Loucy (cell line): ENCODE results near the gene KCNH4.

Source experiments
- H2AFZ ChIP-seq: fragments of 200-600 bp; sonication (generic); 2 replicates; pipeline ENCODE4 v1.6.0; 2016; ENCODE audit warnings: antibody characterized with exemption, mild to moderate bottlenecking, low read length, moderate library complexity
- H3F3A ChIP-seq: fragments of 200-600 bp; 2 replicates; pipeline ENCODE4 v1.6.0; 2016; ENCODE audit warnings: antibody characterized with exemption, low read depth, mild to moderate bottlenecking
- H3K27me3 ChIP-seq: fragments of 200-600 bp; sonication (generic); 2 replicates; pipeline ENCODE4 v1.6.1; 2014; ENCODE audit warnings: low read length, mild to moderate bottlenecking; ENCODE audit not compliant: insufficient read depth, poor library complexity, severe bottlenecking
- H3K36me3 ChIP-seq: fragments of 200-600 bp; sonication (generic); 2 replicates; pipeline ENCODE4 v1.6.1; 2016; ENCODE audit warnings: low read length; ENCODE audit not compliant: insufficient read depth
- H3K4me1 ChIP-seq: fragments of 200-600 bp; sonication (generic); 2 replicates; pipeline ENCODE4 v1.5.1; 2014; ENCODE audit warnings: low read length, mild to moderate bottlenecking; ENCODE audit not compliant: insufficient read depth, poor library complexity, severe bottlenecking
- H3K4me2 ChIP-seq: fragments of 200-600 bp; sonication (generic); 2 replicates; pipeline ENCODE4 v1.6.0; 2014; ENCODE audit warnings: antibody characterized with exemption, low read length, low read depth, mild to moderate bottlenecking; ENCODE audit not compliant: poor library complexity, severe bottlenecking
- H3K4me3 ChIP-seq: fragments of 200-600 bp; sonication (generic); 2 replicates; pipeline ENCODE4 v1.5.1; 2014; ENCODE audit warnings: low read length, mild to moderate bottlenecking, mixed read lengths; ENCODE audit not compliant: poor library complexity, severe bottlenecking
- H3K79me2 ChIP-seq: fragments of 200-600 bp; sonication (generic); 2 replicates; pipeline ENCODE4 v1.6.1; 2014; ENCODE audit warnings: low read length; ENCODE audit not compliant: insufficient read depth
- H3K9ac ChIP-seq: fragments of 200-600 bp; sonication (generic); 2 replicates; pipeline ENCODE4 v1.6.0; 2014; ENCODE audit warnings: mild to moderate bottlenecking, low read depth, low read length, moderate library complexity; ENCODE audit not compliant: poor library complexity, severe bottlenecking
- H3K9me2 ChIP-seq: fragments of 200-600 bp; sonication (generic); replicated peaks from 2 replicates; pipeline ENCODE4 v1.6.1; 2016; ENCODE audit warnings: low read depth, low read length, mixed read lengths
- H3K9me3 ChIP-seq: fragments of 200-600 bp; sonication (generic); 2 replicates; pipeline ENCODE4 v1.6.1; 2014; ENCODE audit warnings: mild to moderate bottlenecking, antibody characterized with exemption, low read length, low read depth; ENCODE audit not compliant: insufficient read depth
- H4K20me1 ChIP-seq: fragments of 200-600 bp; sonication (generic); 2 replicates; pipeline ENCODE4 v1.6.0; 2014; ENCODE audit warnings: antibody characterized with exemption, low read length, mild to moderate bottlenecking; ENCODE audit not compliant: insufficient read depth, poor library complexity, severe bottlenecking
- CTCF ChIP-seq: fragments of 200-600 bp; sonication (generic); conservative IDR thresholded peaks from 2 replicates; pipeline ENCODE4 v1.5.1; 2014; ENCODE audit warnings: mild to moderate bottlenecking, antibody characterized with exemption, low read length
- EZH2phosphoT487 ChIP-seq: fragments of 200-600 bp; IDR thresholded peaks from 2 replicates; pipeline ENCODE4 v1.6.1; 2018; ENCODE audit warnings: antibody characterized with exemption, mild to moderate bottlenecking, moderate library complexity, borderline replicate concordance

Gene KCNH4

GRCh38 chr17:42190491-42191274 lies 9.7 kb upstream of the KCNH4 start:
- Histone ChIP-seq H3K9ac (no peak overlapping the region), H3K9me2 (no peaks in the 10 kb centered on the region), H3K4me3 (no peak overlapping the region), H2AFZ (no peak overlapping the region), H3K27me3 (no peaks in the 10 kb centered on the region), H3K4me2 (no peak overlapping the region), H3K36me3 (no peaks in the 10 kb centered on the region), H3K9me3 (no peaks in the 10 kb centered on the region), H3F3A (no peaks in the 10 kb centered on the region), H3K4me1 (peaks cover 12% of the 10 kb centered on the region), H4K20me1 (no peaks in the 10 kb centered on the region), H3K79me2 (peaks cover 10% of the 10 kb centered on the region; the same call in 1 of the 2 replicates)
- TF ChIP-seq CTCF: no peak
- TF ChIP-seq EZH2phosphoT487: no peak

GRCh38 chr17:42189651-42189965 lies 8.7 kb upstream of the KCNH4 start:
- peaks cover 14% of the 10 kb centered on the region for H3K4me1 ChIP-seq
- no peak for TF ChIP-seq CTCF
- TF ChIP-seq EZH2phosphoT487: no peak
- no peak overlapping the region for H3K4me2 ChIP-seq
- no peak overlapping the region for H3K9ac ChIP-seq
- H3K79me2 ChIP-seq: peaks cover 10% of the 10 kb centered on the region; the same call in 1 of the 2 replicates
- no peaks in the 10 kb centered on the region for H3F3A ChIP-seq
- H3K9me3 ChIP-seq: no peaks in the 10 kb centered on the region
- no peaks in the 10 kb centered on the region for H3K36me3 ChIP-seq
- no peaks in the 10 kb centered on the region for H3K27me3 ChIP-seq
- H3K4me3 ChIP-seq: no peak overlapping the region
- H2AFZ ChIP-seq: no peak overlapping the region
- H4K20me1 ChIP-seq: no peaks in the 10 kb centered on the region
- H3K9me2 ChIP-seq: no peaks in the 10 kb centered on the region

- H2AFZ ChIP-seq: no peak overlapping the region
- no peak overlapping the region for H3K4me3 ChIP-seq
- no peaks in the 10 kb centered on the region for H3K9me2 ChIP-seq
- H3K27me3 ChIP-seq: no peaks in the 10 kb centered on the region
- TF ChIP-seq CTCF (no peak), EZH2phosphoT487 (no peak)
- H4K20me1 ChIP-seq: no peaks in the 10 kb centered on the region
- H3F3A ChIP-seq: no peaks in the 10 kb centered on the region
- no peaks in the 10 kb centered on the region for H3K9me3 ChIP-seq
- no peaks in the 10 kb centered on the region for H3K36me3 ChIP-seq
- peaks cover 18% of the 10 kb centered on the region for H3K4me1 ChIP-seq
- peaks cover 10% of the 10 kb centered on the region; the same call in 1 of the 2 replicates for H3K79me2 ChIP-seq
- no peak overlapping the region for H3K4me2 ChIP-seq
- no peak overlapping the region for H3K9ac ChIP-seq
Measured at GRCh38 chr17:42188749-42189650, 8.1 kb upstream of the KCNH4 start.
